ENCODE measurements around the gene CLCA2.

GRCh38 chr1:86500714-86501113 is 76.7 kb downstream of the CLCA2 start:
- TF ChIP-seq CTCF (IDR thresholded peaks at IDR 0.05): no peak
- TF ChIP-seq POLR2A (IDR thresholded peaks at IDR 0.05): no peak

All from suprapubic skin (tissue), 3 donors.